Stimulated activated memory B cell treated with anti-CD40 and anti-IgM and Interleukin-4, amounts not matched to agents 10 μg/mL and 1 μg/mL and 100 μg/mL, for 72 hours (primary cell): ENCODE measurements around the gene ADAMTS10.
A peak's percentile ranks its signal among the peaks of the same experiment; 100 is the strongest.
"Not testable (repeated sequence)": the region's sequence is repeated elsewhere in the genome, so short reads cannot be mapped to it uniquely, and the experiment has no call there.

Experiments
- ATAC-seq: fragments of 150-1000 bp; cut with Tn5 transposase; 2 replicates; pipeline ENCODE4 v1.10.0; 2021
- H3K27ac Mint-ChIP-seq: one replicate; pipeline ENCODE4 v1.8.0; 2022; ENCODE audit warnings: mild to moderate bottlenecking, mixed read lengths
- H3K27me3 Mint-ChIP-seq: one replicate; pipeline ENCODE4 v1.8.0; 2022; ENCODE audit warnings: mixed read lengths
- H3K36me3 Mint-ChIP-seq: one replicate; pipeline ENCODE4 v1.8.0; 2022; ENCODE audit warnings: mixed read lengths
- H3K4me1 Mint-ChIP-seq: one replicate; pipeline ENCODE4 v1.8.0; 2022; ENCODE audit warnings: mixed read lengths
- H3K4me3 Mint-ChIP-seq: one replicate; pipeline ENCODE4 v1.8.0; 2022; ENCODE audit warnings: mild to moderate bottlenecking, moderate library complexity, mixed read lengths
- H3K9me3 Mint-ChIP-seq: one replicate; pipeline ENCODE4 v1.8.0; 2022; ENCODE audit warnings: mixed read lengths

ADAMTS10 gene

DNA sequence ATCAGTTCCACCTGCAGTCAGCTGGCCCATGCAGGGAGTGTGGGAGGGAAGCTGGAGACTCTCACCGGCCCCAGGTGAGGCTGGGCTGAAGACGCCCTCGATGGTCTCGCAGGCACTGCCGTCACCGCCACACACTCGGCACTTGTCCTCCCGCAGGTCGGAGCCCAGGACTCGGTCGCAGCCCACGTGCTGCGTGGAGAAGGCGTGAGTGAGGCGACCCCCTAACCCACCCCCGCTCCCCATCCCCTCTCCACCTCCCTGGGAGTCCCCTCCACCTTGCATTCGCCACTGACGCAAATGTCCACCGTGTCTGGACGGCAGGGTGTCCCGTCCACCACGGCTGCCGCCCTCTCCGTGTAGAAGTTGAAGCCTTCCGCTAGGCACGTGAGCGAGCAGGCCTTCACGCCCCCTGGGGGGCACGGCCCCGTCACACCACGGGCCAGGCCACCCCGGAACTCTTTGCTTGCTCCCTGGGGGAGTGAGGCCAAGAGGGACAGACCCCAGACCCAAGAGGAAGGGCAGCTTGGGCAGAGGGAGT is 21.3 kb downstream of the ADAMTS10 start:
- Mint-ChIP-seq H3K27me3 (peaks cover 56% of the 10 kb centered on the region), H3K27ac (no peak overlapping the region), H3K4me3 (no peak overlapping the region), H3K9me3 (peaks cover 13% of the 10 kb centered on the region), H3K4me1 (peaks cover 13% of the 10 kb centered on the region), H3K36me3 (peaks cover 12% of the 10 kb centered on the region)
- ATAC-seq = no peak

DNA sequence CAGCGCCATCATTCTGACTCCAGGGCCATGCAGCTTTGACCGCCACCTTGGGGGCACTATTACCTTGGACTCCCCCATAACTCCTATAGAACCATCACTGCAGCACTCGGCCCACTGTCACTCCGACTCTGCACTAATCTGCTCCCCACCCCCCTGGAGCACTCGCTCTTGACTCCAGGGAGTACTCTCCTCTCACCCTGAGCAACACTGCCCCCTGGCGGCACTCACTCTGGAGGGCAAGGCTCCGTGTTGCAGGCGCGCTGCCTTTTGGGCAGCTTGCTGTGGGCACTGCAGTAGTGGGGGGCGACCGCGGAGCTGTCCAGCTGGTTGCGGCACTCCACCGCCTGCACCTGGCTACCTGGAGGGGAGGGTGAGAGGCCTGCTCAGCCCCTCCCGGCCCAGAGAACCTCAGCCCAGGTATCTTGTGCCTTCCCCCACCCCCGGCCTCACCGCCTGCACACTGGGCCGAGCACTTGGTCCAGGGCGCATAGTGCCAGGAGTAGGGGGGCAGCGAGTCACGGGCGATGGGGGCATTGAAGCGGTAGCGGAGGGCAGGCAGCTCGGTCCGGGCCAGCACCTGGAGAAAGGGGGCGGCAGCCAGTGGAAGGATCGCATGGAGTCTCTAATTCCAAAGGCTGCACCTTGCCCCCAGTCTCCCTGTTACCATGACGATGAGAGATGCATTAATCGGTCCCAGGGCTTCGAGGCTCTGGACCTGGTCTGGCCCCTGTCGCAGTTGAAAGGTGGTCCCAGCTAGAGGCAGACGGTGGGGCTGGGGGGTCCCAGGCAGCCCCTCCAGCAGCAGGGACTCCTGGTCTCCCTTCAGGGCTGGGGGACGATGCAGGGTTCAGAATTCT is 24.4 kb downstream of the ADAMTS10 start:
- H3K36me3 Mint-ChIP-seq = no peaks in the 10 kb centered on the region
- H3K27me3 Mint-ChIP-seq = peaks cover 27% of the 10 kb centered on the region
- H3K4me1 Mint-ChIP-seq = no peaks in the 10 kb centered on the region
- H3K27ac Mint-ChIP-seq = no peak overlapping the region
- ATAC-seq = no peak
- no peaks in the 10 kb centered on the region for H3K9me3 Mint-ChIP-seq
- no peak overlapping the region for H3K4me3 Mint-ChIP-seq

- no peak overlapping the region for H3K27ac Mint-ChIP-seq
- H3K9me3 Mint-ChIP-seq = no peaks in the 10 kb centered on the region
- H3K36me3 Mint-ChIP-seq = no peaks in the 10 kb centered on the region
- H3K4me3 Mint-ChIP-seq = no peak overlapping the region
- peaks cover 18% of the 10 kb centered on the region for H3K27me3 Mint-ChIP-seq
- no peaks in the 10 kb centered on the region for H3K4me1 Mint-ChIP-seq
- peak; percentile 42 for ATAC-seq
Observed at GRCh38 chr19:8584965-8585893, 25.3 kb downstream of the ADAMTS10 start.

DNA sequence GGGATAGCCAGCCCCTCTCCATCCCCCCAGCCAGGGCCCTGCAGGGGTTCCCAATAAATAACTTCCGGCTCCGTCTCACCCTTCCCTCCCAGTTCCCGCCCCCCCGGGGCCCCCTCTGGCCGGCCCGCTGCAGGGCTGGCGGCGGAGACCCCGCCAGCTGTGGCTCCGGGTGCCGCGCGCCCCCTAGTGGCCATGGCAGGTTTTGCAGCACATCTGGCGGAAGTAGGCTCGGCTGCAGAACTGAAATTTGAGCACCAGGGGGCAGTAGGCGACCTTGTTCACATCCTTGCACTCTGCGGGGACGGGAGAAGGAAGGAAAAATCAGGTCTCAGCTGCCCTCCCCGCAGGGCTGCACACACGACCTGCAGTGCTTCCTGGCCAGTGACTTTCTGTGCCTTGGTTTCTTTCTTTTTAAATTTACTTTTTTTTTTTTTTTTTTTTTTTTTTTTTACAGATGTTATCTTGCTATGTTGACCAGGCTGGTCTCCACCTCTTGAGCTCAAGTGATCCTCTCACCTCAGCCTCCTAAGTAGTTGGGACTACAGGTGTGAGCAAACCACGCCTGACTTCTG is 29.7 kb downstream of the ADAMTS10 start:
- Mint-ChIP-seq H3K27me3 (no peaks in the 10 kb centered on the region), H3K9me3 (no peaks in the 10 kb centered on the region), H3K4me3 (peak overlapping the region; percentile 12), H3K27ac (no peak overlapping the region), H3K4me1 (peaks cover 38% of the 10 kb centered on the region), H3K36me3 (no peaks in the 10 kb centered on the region)
- ATAC-seq = peak; percentile 62

GRCh38 chr19:8578642-8579265 is 31.8 kb downstream of the ADAMTS10 start:
- peak; percentile 50 for ATAC-seq
- Mint-ChIP-seq H3K4me3 (peak overlapping the region; percentile 69), H3K27ac (peak overlapping the region; percentile 58), H3K4me1 (peaks cover 58% of the 10 kb centered on the region), H3K27me3 (no peaks in the 10 kb centered on the region), H3K36me3 (peaks cover 11% of the 10 kb centered on the region), H3K9me3 (peaks cover 5% of the 10 kb centered on the region)

GRCh38 chr19:8577741-8578140 is 32.8 kb downstream of the ADAMTS10 start:
- ATAC-seq = no peak
- peaks cover 18% of the 10 kb centered on the region for H3K36me3 Mint-ChIP-seq
- no peaks in the 10 kb centered on the region for H3K27me3 Mint-ChIP-seq
- H3K27ac Mint-ChIP-seq = peak overlapping the region; percentile 84
- peaks cover 9% of the 10 kb centered on the region for H3K9me3 Mint-ChIP-seq
- H3K4me3 Mint-ChIP-seq = peak overlapping the region; percentile 89
- H3K4me1 Mint-ChIP-seq = peaks cover 68% of the 10 kb centered on the region

DNA sequence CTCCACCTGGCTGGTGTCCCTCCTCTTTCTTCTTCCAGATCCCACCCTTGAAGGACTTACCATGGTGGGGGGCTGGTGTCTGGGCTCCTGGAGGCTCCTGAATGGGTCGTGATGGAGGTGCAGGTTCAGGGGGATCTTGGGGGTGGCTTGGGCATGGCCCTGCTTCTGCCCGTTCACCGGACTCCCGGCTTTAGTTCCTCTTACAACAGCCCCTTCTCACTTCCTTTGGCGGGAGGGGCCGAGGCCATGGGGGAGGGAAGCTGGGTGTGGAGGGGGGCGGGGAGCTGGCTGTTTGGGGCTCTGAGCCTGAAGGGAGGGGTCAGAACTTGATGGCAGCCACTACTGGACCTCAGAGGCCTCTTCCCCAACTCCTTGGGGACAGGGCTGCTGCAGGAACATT is 33.3 kb downstream of the ADAMTS10 start, which contains the start of gene MYO1F:
Gene MYO1F, minus strand, starts transcription at position 196 of the 400 bp plus-strand sequence. Its CDS starts 133 bp downstream, at position 63.
- Mint-ChIP-seq H3K9me3 (peaks cover 9% of the 10 kb centered on the region), H3K36me3 (peaks cover 23% of the 10 kb centered on the region), H3K27ac (peak within 1 kb of the TSS; percentile 84), H3K27me3 (no peaks in the 10 kb centered on the region), H3K4me1 (peaks cover 73% of the 10 kb centered on the region), H3K4me3 (peak within 1 kb of the TSS; percentile 89)
- peak; percentile 74 for ATAC-seq

DNA sequence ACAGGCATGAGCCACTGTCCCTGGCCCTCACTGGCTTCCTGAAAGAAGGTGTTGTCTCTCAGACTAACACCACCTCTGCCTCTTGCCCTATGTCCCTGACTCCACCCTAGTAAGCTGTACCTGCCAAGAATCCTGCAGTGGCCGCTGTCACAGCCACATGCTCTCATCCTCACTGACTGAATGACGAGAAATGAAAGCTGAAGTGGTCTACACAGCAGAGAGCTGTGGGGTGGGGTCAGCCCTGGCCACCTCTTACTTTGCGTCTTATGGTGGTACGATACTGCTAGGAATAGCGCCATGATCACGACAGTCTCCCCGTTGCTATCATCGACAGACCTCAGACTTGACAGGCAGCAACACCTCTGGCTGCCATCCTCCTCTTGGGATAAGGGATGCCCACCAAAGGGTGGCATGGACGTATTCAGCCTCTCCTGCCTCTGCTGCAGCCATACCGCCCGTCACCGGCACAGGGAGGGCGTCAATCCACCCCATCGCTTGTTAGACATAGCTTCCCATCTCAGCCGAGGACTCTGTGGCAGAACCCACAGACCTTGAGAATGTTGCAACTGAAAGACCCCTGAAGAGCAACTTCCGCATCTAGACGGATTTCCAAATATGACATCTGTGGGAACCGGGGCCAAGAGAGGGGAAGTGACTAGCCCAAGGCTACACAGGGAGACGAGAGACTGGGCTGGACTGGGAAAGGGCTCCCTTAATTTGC is 34.1 kb downstream of the ADAMTS10 start:
- peaks cover 24% of the 10 kb centered on the region for H3K36me3 Mint-ChIP-seq
- peaks cover 9% of the 10 kb centered on the region for H3K9me3 Mint-ChIP-seq
- no peaks in the 10 kb centered on the region for H3K27me3 Mint-ChIP-seq
- ATAC-seq = peak; percentile 69
- peak overlapping the region; percentile 89 for H3K4me3 Mint-ChIP-seq
- peak overlapping the region; percentile 84 for H3K27ac Mint-ChIP-seq
- peaks cover 81% of the 10 kb centered on the region for H3K4me1 Mint-ChIP-seq

DNA sequence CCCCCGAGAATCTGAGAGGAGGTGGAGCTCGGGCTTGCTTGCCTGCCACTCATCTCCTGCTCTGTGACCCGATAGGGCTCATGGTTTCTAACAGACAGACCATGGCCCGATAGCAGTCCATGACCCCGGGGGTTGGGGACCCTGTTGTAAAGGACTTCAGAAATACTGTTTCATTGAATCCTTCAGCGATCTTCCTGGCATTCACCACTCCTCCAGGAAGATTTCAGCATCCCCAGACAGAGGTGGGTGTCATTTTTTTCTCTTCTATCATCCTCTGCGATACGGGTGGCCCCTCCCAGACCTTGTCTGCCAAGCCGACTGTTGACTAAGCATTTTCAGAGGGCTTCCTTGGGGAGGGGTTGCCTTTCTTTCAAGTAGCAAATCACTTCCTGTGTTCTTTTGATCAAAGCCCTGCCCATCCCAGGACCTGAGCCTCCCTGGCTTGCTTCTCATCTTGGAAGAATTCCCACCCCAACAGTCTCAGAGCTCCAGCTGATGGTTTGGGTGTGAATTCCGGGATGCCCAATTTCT is 35.0 kb downstream of the ADAMTS10 start:
- Mint-ChIP-seq H3K4me3 (peak overlapping the region; percentile 89), H3K36me3 (peaks cover 24% of the 10 kb centered on the region), H3K9me3 (peaks cover 9% of the 10 kb centered on the region), H3K27ac (peak overlapping the region; percentile 84), H3K27me3 (no peaks in the 10 kb centered on the region), H3K4me1 (peaks cover 90% of the 10 kb centered on the region)
- ATAC-seq = no peak

GRCh38 chr19:8574619-8574922 is 35.9 kb downstream of the ADAMTS10 start:
- peaks cover 24% of the 10 kb centered on the region for H3K36me3 Mint-ChIP-seq
- ATAC-seq, H3K9me3 Mint-ChIP-seq, H3K27me3 Mint-ChIP-seq, H3K4me3 Mint-ChIP-seq: not testable (repeated sequence)
- H3K4me1 Mint-ChIP-seq = peaks cover 99% of the 10 kb centered on the region
- peak overlapping the region; percentile 80 for H3K27ac Mint-ChIP-seq

- ATAC-seq = no peak
- Mint-ChIP-seq H3K36me3 (peaks cover 24% of the 10 kb centered on the region), H3K9me3 (peaks cover 9% of the 10 kb centered on the region), H3K4me3 (no peak overlapping the region), H3K4me1 (peaks cover 98% of the 10 kb centered on the region), H3K27me3 (no peaks in the 10 kb centered on the region), H3K27ac (peak overlapping the region; percentile 80)
Observed at GRCh38 chr19:8573316-8573715, 37.2 kb downstream of the ADAMTS10 start.

GRCh38 chr19:8571006-8571411 is 39.5 kb downstream of the ADAMTS10 start:
- H3K4me1 Mint-ChIP-seq = peaks cover 86% of the 10 kb centered on the region
- no peaks in the 10 kb centered on the region for H3K27me3 Mint-ChIP-seq
- H3K36me3 Mint-ChIP-seq = peaks cover 24% of the 10 kb centered on the region
- peak overlapping the region; percentile 80 for H3K27ac Mint-ChIP-seq
- H3K4me3 Mint-ChIP-seq = peak overlapping the region; percentile 56
- ATAC-seq = peak; percentile 62
- H3K9me3 Mint-ChIP-seq = peaks cover 9% of the 10 kb centered on the region

GRCh38 chr19:8569066-8569771 is 41.3 kb downstream of the ADAMTS10 start:
- Mint-ChIP-seq H3K27ac (peak overlapping the region; percentile 80), H3K36me3 (peaks cover 17% of the 10 kb centered on the region), H3K4me3 (peak overlapping the region; percentile 42), H3K9me3 (peaks cover 9% of the 10 kb centered on the region), H3K27me3 (no peaks in the 10 kb centered on the region), H3K4me1 (peaks cover 75% of the 10 kb centered on the region)
- ATAC-seq = peak; percentile 96
